Stimulated activated CD8-positive, alpha-beta memory T cell treated with anti-CD3 and anti-CD28 coated beads, Interleukin-12 subunit alpha, Interleukin-12 subunit beta, amount 100 ng/mL, for 24 hours (primary cell): ENCODE measurements around the gene ALK.
"Not testable (repeated sequence)": the region's sequence is repeated elsewhere in the genome, so short reads cannot be mapped to it uniquely, and the experiment has no call there.

ENCODE experiments used
- DNase-seq: peaks from one replicate; pipeline ENCODE4 v3.0.0-alpha.2; 2020; ENCODE audit errors: extremely low read depth

Gene ALK

DNA sequence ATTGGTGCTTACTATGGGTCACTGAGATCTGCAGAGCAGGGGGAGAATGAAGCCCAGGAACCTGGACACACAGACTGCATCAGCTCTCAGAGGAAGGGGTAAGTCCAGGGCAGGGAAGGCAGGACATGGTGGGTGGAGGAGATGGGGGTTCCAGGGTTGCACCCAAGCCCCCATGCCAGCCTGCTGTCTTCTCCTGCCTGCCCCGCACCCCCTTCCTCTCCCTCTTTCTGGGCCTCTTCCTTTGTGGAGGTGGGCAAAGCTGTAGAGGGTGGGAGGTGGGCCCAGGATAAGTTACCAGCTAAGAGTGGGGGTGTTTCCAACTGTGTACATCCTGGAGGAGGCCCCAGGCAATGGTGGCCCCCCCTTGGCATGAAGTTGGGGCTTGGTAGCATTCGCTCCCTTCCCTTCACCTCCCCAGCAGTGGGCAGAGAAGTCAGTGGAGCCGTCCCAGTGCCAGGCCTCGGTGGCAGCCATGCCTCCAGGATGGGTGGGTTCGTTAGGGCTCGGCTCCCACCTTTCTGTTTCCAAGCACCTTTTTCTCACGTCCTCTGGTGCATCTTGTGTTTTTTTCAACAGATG is 674.0 kb downstream of the ALK start:
- no peak for DNase-seq

DNA sequence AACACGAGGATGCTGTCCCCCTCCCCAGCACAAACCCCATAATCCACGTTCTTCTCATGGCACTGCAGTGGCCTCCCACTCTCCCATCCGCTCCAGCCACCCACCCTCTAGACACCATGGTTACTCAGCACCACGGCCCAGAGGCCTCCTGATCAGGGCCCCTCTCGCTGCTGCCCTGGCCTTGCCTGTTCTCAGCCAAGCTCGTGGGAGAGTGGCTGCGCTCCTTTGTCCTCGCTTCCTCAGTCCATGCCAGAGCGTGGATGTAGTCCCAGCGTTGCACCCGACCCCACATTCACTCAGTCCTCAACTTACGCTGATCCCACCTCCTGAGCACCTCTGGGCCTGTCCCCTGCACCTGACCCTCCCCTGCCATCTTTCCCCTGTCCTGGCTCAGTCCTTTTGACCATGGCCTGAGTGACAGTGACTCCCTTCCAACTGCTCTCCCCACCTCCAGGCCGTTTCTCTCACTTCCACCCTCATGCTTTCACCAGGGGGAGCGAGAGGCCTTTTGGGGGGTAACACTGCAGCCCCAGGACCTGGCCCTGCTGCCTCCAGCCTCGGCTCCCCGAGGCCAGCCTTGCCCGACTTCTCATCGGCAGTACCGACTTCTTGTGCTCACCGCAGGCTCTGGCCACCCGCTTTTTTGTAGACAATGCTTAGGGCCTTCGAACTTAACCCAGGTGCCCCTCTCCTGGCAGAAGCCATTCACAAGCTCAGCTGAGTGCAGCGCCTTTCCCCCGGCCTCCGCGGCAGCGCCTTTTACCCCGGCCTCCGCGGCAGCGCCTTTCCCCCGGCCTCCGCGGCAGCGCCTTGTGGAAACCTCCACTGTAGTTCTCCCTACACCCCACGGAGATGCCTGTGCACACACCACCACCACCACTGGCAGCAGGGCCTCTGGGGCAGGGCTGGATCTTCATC is 674.7 kb downstream of the ALK start:
- DNase-seq, result no peak

DNA sequence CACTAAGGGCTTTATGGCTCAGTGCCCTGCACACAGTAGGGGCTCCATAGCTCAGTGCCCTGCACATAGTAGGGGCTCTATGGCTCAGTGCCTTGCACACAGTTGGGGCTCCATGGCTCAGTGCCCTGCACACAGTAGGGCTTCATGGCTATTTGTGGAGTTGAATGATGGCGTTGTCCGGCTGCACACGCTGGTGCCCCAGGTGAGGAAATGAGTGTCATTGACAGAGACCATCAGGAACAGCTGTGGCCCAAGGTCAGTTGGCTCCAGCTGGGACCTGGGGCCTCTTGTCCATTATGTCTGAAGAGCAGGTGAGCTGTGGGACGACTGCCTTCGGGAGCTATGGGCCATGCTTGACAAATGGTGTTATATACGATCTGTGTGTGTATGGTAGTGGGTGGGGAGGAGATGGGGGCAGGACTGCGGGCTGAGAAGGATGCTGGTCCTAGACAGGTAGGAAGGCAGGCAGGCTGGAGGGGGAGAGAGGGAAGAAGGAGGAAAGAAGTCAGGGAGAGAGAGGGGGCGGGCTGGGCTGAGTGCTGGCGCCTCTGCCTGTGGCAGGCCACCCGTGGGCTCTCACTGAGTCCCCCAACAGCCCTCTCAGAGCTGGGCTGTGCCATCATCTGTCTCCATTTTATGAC is 675.5 kb downstream of the ALK start:
- DNase-seq, result no peak

DNA sequence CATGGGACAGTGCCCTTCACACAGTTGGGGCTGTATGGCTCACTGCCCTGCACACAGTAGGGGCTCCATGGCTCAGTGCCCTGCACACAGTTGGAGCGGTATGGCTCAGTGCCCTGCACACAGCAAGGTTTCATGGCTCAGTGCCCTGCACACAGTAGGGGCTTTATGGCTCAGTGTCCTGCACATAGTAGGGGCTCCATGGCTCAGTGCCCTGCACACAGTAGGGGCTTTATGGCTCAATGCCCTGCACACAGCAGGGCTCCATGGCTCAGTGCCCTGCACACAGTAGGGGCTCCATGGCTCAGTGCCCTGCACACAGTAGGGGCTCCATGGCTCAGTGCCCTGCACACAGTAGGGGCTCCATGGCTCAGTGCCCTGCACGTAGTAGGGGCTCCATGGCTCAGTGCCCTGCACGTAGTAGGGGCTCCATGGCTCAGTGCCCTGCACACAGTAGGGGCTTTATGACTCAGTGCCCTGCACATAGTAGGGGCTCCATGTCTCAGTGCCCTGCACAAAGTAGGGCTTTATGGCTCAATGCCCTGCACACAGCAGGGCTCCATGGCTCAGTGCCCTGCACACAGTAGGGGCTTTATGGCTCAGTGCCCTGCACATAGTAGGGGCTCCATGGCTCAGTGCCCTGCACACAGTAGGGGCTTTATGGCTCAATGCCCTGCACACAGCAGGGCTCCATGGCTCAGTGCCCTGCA is 676.2 kb downstream of the ALK start:
- DNase-seq, result not testable (repeated sequence)

DNA sequence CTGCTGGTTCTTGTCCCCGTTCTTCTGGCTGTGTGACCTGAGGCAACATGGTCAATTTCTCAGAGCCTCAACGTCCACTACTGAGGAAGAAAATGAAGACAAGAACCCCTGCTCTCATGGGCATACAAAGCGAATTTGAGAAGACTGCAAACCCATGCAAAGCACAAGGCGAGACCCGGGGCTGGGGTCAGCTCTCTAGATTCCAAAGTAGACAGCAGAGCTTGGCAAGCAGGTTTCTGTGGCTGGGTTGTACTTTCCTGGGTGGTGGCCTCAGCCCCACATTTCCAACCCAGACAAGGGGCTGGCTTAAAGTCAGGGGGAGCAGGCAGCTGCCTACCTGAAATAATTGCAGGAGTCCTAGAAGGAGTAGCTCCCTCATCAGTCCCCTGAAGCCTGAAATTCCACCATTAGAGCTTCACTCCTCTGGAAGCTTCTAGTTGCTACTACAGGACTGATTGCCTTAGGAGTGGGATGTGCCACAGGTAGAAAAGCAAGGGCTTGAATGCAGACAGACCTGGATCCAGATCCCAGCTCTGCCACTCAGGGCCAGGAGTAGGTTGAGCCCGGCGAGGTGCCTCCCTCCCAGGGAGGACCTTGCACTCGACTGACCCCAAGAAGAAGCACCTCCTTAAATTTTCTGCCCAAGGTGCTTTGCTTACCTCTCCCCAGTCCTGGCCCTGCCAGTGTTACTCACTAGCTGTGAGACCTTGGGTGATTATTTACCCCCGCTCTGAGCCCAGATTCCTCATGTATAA is 678.6 kb downstream of the ALK start:
- DNase-seq, result no peak

DNA sequence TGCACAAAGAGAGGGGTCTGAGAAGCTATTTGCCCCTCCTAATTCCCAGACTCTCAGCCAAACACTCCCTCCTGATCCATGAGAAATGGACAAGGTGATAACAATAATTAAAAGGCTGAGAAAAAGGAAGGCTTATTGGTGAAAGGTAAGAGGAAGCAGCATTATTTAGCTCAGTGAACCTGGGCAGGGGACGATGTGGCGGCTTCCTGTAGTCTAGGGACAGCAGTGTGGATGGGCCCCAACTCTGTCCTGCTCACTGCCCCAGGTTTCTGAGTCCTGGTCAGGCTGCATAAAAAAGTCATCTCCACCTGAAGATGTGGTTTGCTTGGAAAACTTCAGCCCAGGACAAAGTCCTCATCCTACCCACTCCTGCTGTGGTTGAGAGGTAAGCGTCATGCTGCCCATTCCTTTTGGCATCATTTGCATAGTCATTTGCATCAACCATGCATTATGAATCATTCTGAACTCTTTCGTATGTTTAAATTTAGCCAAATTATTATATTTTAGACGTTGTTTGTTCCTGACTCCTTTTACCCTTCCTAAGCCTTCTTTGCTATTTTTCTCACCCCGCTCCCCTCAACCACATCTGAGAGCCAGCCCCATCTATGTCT is 679.3 kb downstream of the ALK start:
- no peak for DNase-seq

DNA sequence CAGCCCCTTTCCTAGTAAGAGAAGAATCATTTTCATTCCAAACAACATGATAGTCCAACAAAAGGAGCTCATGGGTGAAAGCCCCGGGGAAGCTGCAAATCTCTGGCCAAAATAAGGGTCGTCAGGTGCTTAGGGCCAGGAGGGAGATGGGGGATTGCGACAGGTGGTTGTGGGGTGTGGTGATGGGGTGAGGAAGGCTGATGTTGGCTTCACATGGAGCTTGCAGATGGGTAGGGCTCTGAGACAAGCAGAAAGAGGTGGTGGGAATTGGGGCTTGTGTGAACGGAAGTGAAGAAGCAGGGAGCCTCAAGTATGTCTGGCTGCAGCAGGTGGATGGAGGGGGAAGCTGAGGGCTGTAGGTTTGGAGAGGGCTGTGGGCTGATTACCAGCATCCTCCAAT is 680.0 kb downstream of the ALK start:
- DNase-seq, result no peak

DNA sequence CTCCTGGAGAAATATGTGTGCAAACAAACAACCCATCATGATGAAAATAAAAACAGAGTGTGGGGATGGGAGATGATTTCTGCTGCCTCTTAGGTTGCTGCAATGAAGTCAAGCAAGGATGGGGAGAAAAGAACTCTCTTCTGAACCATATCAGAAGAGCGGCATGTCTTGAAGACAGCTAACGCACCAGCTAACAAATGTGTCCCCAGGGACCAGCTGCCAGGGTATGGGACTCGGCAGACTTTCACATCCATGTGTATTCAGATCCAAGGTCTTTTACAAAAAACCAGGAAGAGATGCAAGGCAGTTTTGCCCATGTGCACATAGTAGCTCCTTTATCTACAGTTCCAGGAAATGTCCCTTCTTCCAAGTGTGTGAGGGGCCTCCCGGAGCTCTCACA is 680.8 kb downstream of the ALK start:
- no peak for DNase-seq

DNA sequence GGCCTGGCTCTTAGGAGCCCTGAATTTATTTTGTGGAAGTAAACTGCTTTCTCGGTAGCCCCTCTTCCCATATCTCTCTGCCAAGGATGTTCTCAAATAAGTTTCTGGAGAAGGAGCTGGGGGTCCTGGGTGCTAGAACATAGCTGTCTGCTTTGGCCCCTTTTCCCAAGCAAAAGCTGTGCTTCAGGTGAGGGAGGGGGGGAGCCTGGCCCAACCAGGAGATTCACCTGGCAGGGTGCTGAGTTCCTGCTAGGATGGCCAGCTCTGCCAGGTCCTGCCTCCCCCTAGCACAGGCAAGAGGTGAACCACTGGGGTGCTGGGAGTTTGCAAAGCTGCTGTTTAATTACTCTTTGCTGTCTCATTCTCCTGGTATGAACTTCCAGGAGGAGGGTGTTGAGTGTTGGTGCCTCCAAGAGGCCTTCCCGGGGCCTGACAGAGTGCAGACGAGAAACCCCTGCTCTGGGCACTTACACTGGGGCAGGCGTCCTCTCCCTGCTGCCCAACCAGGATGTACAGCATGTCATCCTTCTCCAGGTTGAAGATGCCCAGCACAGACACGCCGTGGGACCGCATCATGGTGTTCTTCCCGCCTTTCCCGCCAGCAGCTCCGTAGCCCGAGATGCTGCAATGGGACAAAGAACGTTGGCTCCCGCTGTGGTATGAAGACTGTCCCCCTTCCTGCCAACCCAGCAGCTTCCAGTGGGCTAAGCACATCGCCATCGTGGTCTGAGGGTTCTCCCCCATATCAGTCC is 682.0 kb downstream of the ALK start:
- DNase-seq, result no peak

DNA sequence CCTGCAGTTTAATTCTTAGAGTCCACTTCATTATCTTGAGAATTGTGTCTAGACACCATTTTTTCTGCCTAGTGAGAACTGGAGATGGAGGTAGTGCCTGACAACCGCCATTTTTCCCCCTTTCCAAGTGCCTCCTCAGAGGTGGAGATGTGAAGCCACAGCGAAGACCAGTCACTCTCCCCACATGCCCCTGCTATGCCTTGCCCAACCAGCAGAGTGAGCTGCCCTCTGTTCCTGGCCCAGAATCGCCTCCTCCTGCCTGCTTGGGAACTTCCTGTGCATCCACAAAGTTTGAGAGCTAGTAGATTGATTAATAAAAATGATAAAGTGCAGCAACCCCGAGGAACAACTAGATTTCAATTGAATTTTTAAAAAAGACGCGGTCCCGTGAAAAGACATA is 682.9 kb downstream of the ALK start:
- no peak for DNase-seq

DNA sequence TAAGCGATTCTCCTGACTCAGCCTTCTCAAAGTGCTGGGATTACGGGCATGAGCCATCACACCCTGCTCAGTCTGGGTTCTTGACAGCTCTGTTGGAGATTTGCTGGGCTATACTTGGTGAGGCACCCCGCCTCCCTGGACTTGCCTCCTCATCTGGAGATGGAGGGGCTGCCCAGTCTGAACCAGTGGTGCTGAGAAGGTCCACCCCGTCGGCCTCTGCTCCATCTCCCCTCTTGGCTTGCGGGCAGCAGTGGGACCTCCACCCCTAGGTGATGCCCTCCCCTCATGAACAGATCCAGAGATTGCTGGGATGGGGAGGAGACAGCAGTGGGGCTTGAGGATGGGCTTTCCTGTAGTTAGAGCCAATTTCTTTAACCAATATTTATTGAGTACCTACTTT is 685.3 kb downstream of the ALK start:
- DNase-seq, result no peak

DNA sequence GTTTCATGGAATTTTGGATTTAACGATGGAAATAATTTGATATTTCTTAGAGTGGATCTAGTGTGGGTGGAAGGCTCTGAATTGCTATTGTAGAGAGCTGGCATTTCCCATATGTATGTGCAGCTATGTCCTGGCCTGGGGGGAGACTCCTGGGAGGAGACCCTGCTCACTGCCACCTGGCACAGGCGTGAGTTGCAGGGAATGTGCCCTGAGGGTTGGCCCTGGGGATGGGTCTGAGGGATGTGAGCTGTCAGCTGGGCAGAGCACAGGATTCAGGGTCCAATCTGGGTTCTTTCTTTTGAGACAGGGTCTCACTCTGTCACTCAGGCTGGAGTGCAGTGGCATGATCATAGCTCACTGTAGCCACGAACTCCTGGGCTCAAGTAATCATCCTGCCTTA is 686.0 kb downstream of the ALK start:
- no peak for DNase-seq

DNA sequence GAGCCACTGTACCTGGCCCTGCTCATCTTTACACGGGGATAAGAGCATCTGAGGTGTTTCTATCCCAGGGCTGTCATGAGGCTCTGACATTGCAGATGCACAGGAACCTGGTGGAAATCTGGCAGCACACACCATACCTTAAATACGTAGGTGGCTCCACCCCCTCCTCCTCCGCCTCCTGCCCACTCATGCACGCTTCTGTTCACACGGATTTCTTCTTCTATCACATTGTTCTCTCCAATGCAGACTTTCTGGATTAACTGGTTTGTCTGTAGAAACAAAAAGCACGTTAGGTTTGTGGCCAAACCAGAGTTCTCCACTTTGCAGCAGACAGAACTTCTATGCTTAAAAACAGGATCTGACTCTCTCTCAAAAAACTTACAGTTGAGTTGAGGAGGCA is 688.0 kb downstream of the ALK start:
- no peak for DNase-seq

DNA sequence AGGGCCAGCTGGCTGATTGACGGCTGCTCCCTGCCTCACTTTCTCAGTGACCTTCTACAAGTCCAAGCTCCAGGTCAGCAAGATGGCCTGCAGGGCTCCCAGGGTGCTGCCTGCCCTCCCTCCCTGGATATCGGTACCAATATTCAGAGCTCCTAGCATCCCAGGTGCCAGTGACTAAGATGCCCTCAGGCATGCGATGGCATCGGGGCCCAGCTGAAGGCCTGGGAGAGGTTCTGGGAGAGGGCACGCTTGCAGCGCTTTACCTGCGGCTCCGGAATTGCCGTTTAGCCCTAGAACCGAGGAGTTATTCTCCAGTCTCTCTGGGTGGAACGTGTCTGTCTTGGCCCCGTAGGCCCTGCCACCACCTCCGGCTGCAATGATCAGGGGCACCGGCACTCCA is 689.3 kb downstream of the ALK start:
- no peak for DNase-seq

DNA sequence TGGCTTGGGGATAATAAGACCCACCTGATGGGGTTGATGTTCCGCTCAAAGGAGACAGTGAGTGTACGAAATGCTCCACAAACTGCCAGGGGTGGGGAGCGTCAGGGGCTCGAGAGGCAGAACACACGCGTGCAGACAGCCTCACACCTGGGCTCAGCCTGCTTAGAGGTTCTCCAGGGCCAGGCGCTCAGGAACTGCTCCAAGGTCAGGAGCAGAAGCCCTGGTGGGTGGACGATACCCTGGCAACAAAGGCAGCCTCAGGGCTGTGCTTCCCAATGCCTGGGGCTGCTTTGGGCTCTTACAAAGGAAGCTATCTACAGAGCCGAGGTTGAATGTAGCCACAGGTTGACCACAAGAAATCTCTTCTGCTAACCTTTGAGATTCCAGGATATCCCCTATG is 691.7 kb downstream of the ALK start:
- no peak for DNase-seq

DNA sequence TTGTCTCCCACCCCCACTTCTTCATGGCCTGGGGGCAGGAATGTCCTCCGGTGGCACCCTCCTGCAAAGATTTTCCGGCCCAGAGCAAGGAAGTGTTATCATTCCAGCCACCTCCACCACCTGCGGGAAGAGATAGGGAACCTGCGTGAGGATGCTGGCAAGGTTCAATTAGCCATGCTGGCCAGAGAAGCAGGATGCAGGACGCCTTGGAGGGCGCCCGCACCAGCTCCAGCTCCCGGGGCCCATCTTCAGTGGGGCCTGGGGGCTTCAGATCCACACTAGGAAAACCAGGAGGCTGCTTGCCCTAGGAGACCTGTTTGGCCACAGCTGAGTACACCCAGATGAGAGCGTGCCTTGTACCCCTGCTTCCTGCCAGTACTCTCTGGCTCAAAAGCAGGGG is 692.4 kb downstream of the ALK start:
- no peak for DNase-seq

DNA sequence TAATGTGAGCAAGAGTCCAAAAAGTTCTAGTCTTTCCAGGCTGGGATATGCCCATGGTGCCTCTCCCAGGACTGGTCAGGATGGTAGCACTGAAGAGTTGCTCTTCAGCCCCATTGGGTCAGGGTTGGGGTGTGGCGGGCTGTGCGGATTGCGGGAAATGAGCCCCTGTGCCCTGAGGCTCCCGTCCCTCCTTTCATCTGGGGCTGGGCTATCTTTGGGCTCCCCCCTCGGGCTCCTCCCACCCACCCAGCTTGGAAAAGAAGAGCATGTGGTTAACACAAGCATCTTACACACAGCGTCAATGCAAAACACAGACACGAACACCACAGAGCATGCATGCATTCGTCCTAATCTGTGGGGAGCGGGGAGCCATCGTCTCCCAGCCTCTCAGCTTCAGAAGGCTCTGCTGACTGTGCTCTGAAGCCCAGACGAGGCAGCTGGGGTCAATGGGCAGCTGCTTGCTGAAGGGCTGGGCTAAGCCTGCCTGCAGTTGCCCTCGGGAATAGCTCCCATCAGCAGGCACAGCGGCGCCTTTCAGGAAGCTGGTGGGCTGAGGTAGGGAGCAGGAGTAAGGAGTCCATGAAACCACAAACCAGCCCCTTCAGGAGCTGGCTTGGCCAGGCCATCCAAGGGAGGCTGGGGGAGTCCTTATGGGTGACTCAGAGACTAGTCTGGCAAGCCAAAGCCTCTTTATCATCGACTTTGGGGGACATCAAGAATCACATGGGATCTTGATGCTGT is 693.3 kb downstream of the ALK start:
- DNase-seq, result no peak

DNA sequence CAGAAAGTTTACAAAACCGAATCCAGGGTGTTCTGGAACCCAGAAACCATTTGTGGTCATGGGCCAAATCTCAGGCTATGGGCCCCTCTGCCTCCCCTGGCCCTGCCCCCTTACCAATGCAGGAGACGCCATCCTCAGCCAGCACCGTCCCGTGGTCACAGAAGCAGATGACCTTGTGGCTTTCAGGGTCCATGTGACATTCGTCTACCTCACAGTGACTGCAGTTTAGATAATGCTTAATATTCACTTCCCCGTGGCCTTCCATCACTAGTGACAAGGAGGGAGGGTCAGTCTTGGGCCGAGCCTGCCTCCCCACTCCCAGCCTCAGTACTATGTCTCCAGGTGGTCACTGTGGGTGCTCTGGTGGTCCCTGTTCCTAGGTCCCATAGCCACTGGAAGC is 694.6 kb downstream of the ALK start:
- no peak for DNase-seq

DNA sequence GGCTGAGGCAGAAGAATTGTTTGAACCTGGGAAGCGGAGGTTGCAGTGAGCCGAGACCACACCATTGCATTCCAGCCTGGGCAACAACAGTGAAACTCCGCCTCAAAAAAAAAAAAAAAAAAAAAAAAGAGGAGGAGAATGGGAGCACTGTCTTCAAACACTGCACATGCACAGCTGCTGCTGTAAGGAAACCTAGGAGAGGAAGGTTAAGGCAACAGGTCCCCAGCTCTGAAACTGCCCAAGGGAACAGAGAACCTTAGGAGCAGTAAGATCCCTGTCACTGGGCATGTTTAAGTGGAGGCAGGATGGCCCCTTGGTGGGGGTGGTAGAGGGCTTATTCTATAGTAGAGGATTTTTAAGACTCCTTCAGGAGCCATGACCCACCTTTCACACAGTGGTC is 695.0 kb downstream of the ALK start:
- DNase-seq, result no peak

DNA sequence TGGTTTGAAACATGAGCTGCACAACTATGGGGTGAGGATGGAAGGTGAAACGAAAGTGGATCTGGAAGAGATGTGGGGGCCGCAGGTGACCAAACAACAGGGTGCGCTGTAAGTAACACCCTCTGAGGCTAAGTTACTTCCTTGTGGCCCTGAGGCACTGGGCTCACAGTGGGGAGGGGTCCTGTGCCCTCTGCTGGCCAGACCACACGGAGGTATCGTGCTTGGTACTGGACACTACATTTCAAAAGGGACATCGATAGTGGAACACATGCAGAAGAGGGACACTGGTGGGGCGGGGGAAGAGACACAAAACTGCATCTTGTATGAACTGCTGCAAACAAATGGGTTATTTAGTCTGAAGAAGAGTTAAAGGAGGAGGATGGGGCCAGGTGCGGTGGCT is 695.6 kb downstream of the ALK start:
- no peak for DNase-seq
